ENCODE measurements around the gene GCNT4.
"Not testable (repeated sequence)": the region's sequence is repeated elsewhere in the genome, so short reads cannot be mapped to it uniquely, and the experiment has no call there.

Gene GCNT4, protein sequence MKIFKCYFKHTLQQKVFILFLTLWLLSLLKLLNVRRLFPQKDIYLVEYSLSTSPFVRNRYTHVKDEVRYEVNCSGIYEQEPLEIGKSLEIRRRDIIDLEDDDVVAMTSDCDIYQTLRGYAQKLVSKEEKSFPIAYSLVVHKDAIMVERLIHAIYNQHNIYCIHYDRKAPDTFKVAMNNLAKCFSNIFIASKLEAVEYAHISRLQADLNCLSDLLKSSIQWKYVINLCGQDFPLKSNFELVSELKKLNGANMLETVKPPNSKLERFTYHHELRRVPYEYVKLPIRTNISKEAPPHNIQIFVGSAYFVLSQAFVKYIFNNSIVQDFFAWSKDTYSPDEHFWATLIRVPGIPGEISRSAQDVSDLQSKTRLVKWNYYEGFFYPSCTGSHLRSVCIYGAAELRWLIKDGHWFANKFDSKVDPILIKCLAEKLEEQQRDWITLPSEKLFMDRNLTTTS

DNA sequence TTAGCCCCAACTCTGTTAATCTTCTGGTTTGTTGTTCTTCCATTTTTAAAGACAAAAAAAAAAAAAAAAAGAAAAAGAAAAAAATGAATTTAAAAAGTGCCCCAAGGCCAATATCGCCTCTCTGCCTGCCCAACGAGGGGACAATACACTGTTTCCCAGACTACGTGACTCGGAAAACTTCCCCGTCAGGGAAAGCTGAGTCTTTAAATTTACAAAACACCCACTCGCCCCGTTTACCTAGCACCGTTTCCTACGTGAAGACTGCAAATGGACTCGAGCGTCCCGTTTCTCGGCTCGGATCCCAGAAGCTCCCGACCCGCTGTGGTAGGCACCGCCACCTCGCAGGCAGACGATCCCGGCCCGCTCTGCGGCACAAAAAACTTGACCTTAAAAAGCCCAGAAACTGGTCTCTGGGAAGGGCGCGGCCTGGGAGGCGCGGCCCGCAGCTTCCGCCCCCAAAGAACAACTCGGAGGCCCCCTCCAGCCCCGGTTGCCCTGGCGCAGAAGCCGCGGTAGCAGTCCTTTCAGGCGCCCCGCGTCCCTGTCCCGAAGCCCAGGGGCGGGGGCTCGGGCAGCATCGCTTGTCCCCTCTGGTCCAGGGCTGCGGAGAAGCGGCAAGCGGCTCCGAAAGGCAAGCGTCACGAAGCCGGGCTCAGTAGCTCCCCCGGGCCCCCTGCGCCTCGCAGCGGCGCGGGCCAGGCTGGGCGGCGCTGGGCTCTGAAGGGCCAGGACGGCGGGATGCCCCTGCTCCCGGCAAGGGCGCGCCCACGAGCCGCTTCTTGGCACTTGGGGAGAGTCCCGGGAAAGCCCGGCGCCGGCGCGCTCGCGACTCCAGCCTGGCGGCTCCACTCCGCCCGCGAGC lies at the start of gene GCNT4:
Gene GCNT4, minus strand, starts transcription at position 367 of the 862 bp plus-strand sequence. CDS start 22,521 bp downstream, outside the sequence.
- DNase-seq (ENCODE audit: low read depth in 3 of 3), result peak in 1 of 3 experiments; percentile 20

DNA sequence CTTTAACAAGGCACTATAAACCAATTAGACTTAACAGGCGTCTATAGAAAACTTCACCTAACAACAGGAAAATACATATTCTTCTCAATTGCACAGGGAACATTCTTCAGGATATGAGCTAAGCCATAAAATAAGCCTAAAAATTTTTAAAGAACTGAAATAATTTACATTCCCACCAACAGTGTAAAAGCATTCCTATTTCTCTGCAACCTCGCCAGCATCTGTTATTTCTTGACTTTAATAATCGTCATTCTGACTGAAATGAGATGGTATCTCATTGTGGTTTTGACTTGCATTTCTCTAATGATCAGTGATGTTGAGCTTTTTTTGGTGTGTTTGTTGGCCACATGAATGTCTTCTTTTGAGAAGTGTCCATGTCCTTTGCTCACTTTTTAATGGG lies 43.6 kb upstream of the GCNT4 start:
- not testable (repeated sequence) for DNase-seq (ENCODE audit: low read depth in 3 of 3)

DNA sequence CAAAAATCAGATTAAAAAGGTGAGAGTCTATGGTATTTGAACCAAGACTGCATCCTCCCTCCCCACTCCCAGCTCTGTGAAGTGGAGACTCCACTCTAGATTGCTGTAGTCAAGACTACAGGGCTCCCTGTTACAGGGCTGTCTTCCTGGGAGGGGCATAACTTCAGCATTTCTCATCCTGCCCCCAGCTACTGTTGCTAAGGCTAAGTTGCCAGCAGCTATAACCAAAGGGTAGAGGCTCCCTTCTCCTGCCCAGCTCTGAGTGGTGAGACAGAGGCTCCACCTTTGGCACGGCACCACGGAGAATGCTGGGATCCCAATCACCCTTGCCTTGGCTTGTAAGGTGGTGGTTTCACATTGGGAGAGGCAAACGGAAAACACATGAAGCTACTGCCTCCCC lies 39.2 kb upstream of the GCNT4 start:
- DNase-seq (ENCODE audit: low read depth in 3 of 3), result no peak

DNA sequence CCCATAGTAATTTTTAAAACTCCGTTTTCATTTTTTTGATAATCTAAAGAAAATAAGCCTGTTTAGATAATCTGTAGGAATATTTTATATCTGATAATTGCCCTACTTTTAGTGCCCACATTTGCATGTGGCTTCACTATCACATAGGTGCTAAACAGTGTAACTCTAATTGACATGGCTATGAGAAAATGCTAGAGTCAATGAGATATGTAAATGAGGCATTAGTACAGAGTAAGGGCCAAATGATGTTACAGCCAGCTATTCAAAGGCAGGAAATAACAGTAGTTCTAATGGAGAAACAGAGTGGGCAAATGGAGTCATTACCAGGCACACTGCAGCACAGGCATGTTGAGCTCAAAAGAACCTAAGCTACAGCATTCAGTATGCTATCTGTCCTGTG lies 37.3 kb upstream of the GCNT4 start:
- no peak for DNase-seq (ENCODE audit: low read depth in 3 of 3)

DNA sequence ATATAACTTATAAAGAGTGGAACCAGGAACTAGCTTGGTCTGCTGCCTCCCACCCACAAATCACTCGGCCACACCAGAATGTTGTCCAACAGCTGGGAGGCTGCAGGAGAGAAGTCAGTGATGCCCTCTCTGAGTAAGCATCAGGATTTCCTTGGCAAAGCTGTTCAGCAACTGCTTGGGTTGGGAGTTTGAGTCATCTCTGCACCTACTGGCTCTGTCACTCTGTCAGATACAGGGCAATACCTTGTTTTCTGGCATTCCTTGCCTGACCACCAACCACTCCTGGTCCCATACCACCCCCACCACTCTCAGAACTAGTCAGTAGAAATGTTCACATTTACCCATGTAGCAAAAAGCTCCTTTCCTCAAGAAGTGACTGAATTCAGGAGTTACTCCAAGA lies 36.8 kb upstream of the GCNT4 start:
- no peak for DNase-seq (ENCODE audit: low read depth in 3 of 3)

DNA sequence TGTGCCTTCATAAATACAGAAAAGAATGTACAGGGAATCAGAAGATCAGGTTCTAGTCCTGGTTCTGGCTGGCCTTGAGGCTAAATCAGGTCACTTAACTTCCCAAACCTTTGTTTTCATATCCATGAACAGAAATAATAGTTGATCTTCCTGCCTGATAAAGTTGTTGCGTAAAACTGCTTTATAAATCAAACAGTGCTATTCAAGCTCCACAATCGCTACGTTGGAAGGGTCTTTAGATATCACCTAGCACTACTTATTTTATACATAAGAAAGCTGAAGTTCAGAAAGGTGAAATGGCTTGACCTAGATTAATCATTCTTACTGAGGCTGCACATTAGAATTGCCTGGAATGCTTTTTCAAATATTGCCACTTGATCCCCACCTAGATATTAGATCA lies 36.3 kb upstream of the GCNT4 start:
- no peak for DNase-seq (ENCODE audit: low read depth in 3 of 3)

DNA sequence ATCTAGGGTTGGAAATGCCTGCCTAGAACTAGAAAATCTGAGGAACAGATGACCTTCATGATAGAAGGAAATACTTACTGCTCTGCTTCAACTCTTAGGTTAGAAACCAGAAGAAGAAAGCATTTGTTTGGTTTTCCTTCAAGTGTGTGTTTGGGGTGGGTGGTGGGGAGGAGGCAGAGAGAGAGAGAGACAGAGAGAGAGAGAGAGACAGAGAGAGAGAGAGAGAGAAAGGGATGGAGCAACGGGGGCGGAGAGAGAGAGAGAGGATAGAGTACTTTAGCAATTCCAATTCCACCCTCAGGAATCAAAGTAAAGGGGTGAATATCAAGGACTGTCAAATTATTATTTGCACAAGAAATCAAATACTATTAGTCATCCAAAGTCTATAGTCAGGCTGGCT lies 29.2 kb upstream of the GCNT4 start:
- DNase-seq (ENCODE audit: low read depth in 3 of 3), result no peak

DNA sequence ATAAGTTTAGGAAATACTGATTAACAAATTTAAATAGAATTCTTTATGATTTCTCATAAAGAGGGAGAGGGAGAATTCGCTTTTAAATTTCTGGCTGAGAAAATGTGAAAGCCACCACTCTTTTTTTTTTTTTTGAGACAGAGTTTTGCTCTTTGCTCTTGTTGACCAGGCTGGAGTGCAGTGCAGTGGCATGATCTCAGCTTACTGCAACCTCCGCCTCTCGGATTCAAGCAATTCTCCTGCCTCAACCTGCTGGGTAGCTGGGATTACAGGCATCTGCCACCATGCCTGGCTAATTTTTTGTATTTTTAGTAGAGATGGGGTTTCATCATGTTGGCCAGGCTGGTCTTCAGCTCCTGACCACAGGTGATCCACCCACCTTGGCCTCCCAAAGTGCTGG lies 27.0 kb upstream of the GCNT4 start:
- DNase-seq (ENCODE audit: low read depth in 3 of 3), result not testable (repeated sequence)

DNA sequence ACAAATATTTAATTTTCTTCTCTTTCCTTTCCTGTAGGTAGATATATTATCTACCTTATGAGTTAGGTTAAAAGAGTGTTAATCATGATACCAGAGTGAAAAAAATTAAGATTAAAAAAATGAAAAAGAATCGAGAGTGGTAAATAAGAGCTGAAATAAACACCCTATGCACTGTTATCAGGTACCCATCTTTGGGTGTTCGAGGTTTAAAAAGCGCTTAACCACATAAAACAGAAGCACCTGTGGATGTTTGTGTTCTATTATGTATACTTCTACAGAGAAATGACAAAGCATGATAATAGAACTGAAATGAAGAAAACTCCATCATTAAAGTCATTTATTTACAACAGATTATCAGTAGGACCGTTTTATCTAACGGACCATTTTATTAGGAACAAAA lies 25.7 kb upstream of the GCNT4 start:
- DNase-seq (ENCODE audit: low read depth in 3 of 3), result no peak

DNA sequence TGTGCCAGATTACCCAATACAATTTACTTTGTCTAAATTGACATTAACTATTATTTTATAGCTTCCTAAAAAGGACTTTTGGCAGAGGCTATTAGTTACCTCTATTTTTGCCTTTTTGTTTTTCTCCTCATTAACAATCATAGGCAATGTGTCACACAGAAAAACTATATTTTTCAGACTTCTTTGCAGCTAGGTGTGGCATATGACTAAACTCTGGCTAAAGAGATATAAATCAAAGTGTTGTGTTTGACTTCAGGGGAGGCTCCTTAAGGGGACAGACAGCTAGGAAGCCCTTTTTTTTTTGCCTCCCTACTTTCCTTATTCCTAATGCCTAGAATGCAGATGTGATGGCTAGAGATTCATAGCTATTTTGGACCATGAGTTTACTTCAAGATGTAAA lies 19.7 kb upstream of the GCNT4 start:
- no peak for DNase-seq (ENCODE audit: low read depth in 3 of 3)

DNA sequence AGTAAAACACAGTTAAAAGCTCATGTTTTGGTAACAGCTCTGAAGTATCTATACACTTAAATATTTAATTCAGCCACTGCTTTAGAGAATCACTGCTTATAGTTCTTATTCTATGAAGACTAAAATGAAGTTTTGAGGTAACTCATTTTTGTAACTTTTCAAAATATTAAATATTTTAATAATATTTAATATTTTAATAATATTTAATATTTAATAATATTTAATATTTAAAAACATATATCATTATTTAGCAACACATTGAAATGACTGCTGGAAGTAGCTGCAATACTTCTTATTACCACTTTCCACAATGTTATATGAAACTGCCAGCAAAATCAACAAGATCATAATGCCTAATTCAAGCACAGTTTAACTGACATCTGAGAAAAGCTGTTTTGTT lies 18.7 kb upstream of the GCNT4 start:
- no peak for DNase-seq (ENCODE audit: low read depth in 3 of 3)

DNA sequence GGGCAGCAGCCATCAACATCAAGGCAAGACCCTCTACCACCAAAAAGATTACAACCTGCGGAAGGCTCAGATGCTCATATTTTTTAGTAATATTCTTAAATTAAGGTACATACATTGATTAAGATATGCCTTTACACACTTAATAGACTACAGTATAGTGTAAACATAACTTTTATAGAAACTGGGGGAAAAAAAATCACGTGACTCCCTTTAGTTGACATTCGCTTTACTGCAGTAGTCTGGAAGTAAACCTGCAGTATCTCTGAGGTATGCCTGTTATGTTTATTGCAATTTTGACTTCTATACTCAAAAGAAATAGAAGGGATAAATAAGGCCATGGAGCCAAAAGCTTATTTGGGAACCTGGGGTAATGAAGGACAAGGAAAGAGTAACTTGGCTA lies 15.1 kb upstream of the GCNT4 start:
- no peak for DNase-seq (ENCODE audit: low read depth in 3 of 3)

DNA sequence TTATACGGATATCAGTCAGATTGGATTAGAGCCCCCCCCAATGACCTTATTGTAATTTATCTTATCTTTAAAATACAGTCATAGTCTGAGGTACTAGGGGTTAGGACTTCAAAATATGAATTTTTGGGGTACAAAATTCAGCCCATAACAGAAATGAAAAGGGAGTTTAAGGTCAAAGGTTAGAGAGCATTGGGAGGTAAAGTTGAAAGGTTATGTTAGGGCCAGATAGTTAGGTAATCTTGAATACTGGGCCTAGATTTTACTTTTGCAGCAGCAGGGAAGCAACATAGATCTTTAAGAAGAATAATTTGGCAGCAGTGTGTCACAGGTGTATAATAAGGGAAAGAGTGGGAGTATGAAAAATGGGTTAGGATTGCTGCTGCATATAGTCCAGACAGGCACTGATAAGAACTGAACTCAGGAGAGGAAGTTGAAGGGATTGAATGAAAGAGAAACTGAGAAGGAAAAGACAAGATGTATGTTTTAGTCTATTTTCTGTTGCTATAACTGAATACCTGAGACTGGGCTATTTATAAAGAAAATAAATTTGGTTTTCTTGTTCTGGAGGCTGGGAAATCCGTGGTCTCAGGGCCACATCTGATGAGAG lies 10.7 kb upstream of the GCNT4 start:
- DNase-seq (ENCODE audit: low read depth in 3 of 3), result no peak

DNA sequence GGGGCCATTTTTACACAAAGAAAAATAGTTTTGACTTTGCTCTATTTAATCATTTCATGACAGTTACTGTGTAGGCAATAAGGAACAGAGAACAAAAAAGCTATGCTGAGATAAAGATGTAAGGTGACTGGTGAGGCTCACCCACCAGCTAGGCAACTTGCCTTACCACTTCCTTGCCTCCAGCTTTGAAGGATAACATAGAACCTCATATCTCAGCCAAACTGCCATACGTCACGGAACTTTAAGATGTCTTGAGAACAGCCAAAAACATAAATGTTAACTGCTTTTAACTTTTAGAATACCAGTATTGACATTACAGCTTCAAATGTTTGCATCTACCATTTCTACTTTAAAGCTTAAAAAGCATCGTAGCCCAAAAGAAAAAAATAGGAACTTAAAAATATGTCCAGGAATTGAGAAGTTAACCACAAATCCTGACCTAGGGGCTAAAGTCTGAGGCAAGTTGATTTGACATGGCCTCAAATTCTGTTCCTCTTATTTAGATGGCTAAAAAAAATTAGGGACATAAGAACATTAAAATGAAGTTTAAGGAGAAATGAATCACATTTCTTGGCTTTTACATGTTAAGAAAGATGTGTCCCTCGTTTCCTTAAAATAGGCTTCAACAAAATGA lies 7.7 kb upstream of the GCNT4 start:
- DNase-seq (ENCODE audit: low read depth in 3 of 3), result no peak

DNA sequence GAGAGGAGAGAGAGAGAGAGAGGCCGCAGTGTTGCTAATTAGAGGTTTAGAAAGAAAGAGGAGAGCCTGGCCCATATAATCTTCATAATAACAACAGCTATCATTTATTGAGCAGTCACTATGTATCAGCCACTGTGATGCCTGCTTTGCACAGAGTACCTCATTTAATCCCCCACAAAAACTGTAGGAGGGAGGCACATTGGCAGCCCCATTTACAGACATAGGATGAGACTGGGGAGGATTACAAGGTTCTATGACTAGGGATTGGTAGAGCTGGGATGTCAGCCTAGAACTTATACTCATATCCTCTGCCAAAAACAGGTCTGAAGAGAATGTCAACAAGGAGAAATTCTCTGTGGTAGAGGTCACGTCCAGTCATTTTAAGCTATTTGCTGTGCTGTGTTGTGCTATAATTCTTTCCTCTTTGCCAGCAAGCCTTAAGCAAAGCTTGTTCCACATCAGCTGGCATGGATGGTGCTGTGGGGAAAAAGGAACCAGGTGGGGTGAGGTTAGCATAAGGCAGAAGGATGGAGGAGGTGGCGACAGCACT lies 6.7 kb upstream of the GCNT4 start:
- no peak for DNase-seq (ENCODE audit: low read depth in 3 of 3)

DNA sequence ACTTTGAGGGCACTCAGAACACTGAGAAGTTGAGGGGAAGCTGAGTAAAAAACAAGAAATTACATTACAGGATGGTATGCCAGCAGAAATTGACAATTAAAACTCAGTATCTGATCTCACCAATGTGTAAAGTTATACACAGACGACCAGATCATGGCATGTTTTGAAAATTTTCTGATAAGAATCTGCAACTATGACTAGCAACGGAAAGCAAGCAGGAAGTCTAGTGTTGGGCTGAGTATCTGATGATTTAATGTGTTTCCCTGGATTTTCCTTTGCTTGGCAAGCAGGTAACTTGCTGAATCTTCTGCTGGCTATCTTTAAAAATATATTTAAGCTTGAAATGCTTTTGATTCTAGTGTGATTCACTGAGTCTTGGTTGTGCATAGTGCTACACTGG lies 5.2 kb upstream of the GCNT4 start:
- no peak for DNase-seq (ENCODE audit: low read depth in 3 of 3)

DNA sequence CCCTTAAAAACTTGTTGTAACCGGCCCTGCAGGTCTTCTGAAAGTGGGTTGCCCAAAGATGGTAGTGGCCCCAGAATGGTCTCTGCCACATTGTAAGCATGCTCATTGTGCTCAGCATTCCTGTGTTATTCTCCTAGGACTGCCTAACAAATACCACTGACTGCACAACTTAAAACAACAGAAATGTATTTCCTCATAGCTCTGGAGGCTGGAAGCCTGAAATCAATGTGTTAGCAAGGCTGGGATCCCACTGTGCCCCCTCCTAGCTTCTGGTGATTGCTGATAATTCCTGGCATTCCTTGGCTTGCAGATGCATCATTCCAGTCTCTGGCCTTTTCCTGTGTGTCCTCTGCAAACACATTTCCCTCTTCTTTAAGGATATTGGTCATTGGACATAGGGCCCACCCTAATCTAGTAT lies 3.4 kb upstream of the GCNT4 start:
- DNase-seq (ENCODE audit: low read depth in 3 of 3), result no peak

DNA sequence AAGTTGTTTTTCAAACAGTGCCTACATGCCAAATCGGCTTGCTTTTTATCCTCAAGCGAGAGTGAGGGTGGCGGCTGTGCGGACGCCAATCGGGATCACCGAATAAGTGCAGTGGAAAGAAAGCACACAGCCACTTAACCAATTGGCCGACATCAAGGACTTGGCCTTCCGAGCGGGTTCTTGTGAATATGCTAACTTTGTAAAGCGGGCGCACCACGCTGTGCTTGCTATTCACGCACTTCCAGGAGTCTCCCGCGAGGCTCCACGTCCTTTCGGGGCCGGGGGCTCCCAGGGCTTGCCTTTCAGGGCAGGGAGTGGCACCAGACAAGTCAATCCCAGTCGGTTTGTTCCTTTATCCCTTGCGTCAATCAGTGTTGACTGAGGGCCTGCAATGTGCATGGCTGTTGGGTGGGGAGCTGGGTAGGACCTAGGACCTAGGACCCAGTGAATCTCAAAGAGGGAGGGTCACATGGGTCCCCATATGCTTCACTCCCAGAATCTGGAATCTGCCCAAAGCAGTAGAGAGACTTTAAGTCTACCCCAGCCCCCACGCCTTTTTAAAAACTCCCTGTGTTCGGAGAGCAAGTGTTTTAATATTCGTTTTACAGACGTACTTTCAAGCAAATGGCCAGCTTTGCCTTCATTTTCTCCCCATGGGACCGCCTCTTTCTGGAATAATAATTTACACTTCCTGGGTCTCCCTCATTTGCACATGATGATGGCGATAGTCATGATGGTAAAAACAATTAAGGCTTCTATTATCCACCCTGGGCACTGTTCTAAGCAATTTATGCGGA lies 2.0 kb upstream of the GCNT4 start:
- DNase-seq (ENCODE audit: low read depth in 3 of 3), result no peak

DNA sequence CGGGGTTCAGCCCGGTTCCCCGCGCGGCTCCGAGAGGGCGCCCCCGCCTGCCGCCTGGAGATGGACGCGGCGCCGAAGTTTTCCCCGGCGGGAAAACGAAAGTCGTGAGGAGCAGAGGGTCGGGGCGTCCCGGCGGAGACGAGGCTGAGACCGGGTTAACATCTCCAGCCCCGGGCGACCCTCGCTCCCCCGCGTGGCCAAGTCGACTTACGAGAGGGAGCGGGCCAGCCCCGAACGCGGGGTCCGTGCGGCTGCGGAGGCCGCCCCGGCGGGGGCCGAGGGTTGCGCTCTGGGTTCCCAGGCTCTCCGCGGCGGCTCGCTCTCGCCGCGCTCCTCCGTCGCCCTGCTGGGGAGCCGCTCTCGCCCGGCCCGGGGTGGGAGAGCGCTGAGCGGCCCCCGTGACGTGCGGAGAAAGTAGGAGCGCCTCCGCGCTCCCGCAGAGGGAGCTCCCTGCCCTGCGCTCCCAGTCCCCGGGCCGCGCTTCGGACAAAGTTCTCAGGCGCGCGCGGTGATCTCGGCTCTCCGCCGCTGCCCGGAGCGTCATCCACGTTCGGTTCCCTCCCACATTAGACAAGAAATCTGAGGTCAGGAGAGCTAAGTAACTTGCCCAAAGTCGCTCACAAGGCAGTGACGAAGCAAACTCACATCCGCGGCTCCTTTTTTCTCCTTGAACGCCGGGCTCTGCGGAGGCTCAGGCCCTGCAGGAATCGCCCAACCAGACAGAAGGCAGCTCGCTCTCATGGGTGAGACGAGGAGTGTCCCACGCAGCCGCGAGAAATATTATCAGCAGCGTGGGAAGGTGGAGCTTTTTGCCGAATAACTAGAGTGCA lies 1.2 kb upstream of the GCNT4 start:
- DNase-seq (ENCODE audit: low read depth in 3 of 3), result peak in 1 of 3 experiments; percentile 31

DNA sequence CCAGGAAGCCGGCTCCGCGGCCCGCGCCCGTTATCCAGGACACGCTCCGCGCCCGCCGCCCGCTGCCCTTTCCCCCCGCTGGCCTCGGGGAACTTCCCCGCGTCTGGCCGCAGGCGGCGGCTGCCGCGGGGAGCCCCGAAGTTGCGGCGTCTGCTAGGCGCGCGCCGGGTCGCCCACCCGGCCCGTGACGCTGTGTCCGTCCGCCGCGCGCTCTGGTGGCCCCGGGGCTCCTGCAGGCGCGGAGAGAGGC lies 621 bp upstream of the GCNT4 start:
- DNase-seq (ENCODE audit: low read depth in 3 of 3), result no peak
